Mucosa of gallbladder (tissue), 1 donor: ENCODE measurements around the gene NAPEPLD. TPM values are rescaled to one million over a fixed set of nuclear protein-coding genes. Genes with fewer than 3 reads are reported as not detected.
"Not testable (repeated sequence)": the region's sequence is repeated elsewhere in the genome, so short reads cannot be mapped to it uniquely, and the experiment has no call there.

Source experiments
- DNase-seq: peaks from one replicate; pipeline ENCODE4 v3.0.0-alpha.2; 2020; ENCODE audit warnings: low spot score
- total RNA-seq: library from RNA; stranded (reverse); gene quantifications from one replicate; pipeline ENCODE4 v1.2.1, GENCODE V29; 2021
- donor health status: DM: no; HTN: no; CAD: no.

Gene NAPEPLD
- total RNA-seq, 1 donor from 2014 or later = 58.2 TPM

- DNase-seq = no peak
These were observed 80.2 kb downstream of the NAPEPLD start for GRCh38 chr7:103068414-103069403.

- no peak for DNase-seq
These were observed 83.2 kb downstream of the NAPEPLD start for GRCh38 chr7:103065667-103066066.

- no peak for DNase-seq
These were observed 85.0 kb downstream of the NAPEPLD start for GRCh38 chr7:103063895-103064294.

GRCh38 chr7:103059471-103059870 is 89.4 kb downstream of the NAPEPLD start:
- no peak for DNase-seq

GRCh38 chr7:103058122-103058521 is 90.8 kb downstream of the NAPEPLD start:
- no peak for DNase-seq

- not testable (repeated sequence) for DNase-seq
These were observed 92.9 kb downstream of the NAPEPLD start for GRCh38 chr7:103056006-103056405.

- DNase-seq = no peak
These were observed 97.4 kb downstream of the NAPEPLD start for GRCh38 chr7:103051519-103051918.

Other genes starting within 250 kb of the NAPEPLD start
- gene LRRC17, start 236.1 kb downstream of the NAPEPLD start, total RNA-seq = 10.6 TPM
- gene FBXL13, start 74.3 kb downstream of the NAPEPLD start, total RNA-seq = 2.5 TPM
- 39.7 TPM for gene ARMC10, start 74.0 kb downstream of the NAPEPLD start, total RNA-seq
- gene PMPCB, start 148.3 kb upstream of the NAPEPLD start, total RNA-seq = 50.8 TPM
- gene DNAJC2, start 195.7 kb upstream of the NAPEPLD start, total RNA-seq = 12.0 TPM
- 92.8 TPM for gene PSMC2, start 198.5 kb upstream of the NAPEPLD start, total RNA-seq